Heart left ventricle (tissue), 13 donors: ENCODE measurements around the gene RBM47.

Experiments
- CTCF ChIP-seq, 12 donors: fragments of 200-600 bp; sonication (generic) in 4 of 12; IDR thresholded peaks; one replicate each; pipeline versions ENCODE4 v1.5.0 to v1.8.0; 2018 to 2022; ENCODE audit warnings: antibody characterized with exemption in 12 of 12, mild to moderate bottlenecking in 5 of 12
- POLR2A ChIP-seq, 2 donors: fragments of 450-650 bp; IDR thresholded peaks; one replicate each; pipeline ENCODE4 v1.6.1; 2017; ENCODE audit warnings: antibody characterized with exemption in 2 of 2, mild to moderate bottlenecking in 2 of 2, moderate library complexity in 2 of 2
- donor health status: ischemic (EF 13 %, LVEDD 7.1; RV severe dilation, severe dysfunction).
- donor health status: DM: no; HTN: yes; CAD: no.
- donor health status: DM: no; HTN: no; CAD: no.
- donor health status: ischemic (EF 25% LVEDD 6.9; RV normal size, moderate dysfunction).
- donor health status: ischemic (EF 25% LVEDD 5.7; RV mildly dilated, moderate dysfunction).
- donor health status: ischemic (EF 35%, LVEDD 5.7; RV mildly dilated, moderate dysfunction).
- donor health status: nonischemic (EF 11% LVEDD 7.7; RV severe dilation, severe dysfunction).
- donor health status: DM: yes; HTN: yes; CAD: no.
- donor health status: PGD.
- donor health status: ischemic (EF 29% LVEDD 5.4; RV normal size, mild dysfunction).
- donor health status: nonischemic (EF 23%, LVEDD 6.1; RV moderate dilation, normal function).

DNA sequence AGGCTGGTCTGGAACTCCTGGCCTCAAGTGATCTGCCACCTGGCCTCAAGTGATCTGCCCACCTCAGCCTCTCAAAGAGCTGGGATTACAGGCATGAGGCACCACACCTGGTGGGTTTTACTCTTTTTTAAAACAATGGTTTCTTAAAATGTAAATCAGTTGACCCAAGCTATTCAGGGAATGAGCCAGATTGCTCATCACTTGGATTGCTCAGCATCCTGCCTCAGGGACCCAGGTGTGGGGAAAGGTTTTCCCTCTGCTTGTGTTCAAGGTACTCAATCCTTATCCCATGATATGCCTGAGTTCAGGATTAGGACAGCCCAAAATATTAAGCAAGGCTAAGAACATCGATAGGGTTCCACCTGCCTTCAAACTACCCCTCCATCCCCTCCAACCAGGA is 227.1 kb downstream of the RBM47 start:
- TF ChIP-seq POLR2A (IDR thresholded peaks at IDR 0.05) (no peak), CTCF (IDR thresholded peaks at IDR 0.05) (no peak)
